HG03060 (cell line): ENCODE results near the gene ALPG.
A peak's percentile ranks its signal among the peaks of the same experiment; 100 is the strongest.
"Not testable (repeated sequence)": the region's sequence is repeated elsewhere in the genome, so short reads cannot be mapped to it uniquely, and the experiment has no call there.

ENCODE experiments used
- ATAC-seq: cut with Tn5 transposase; IDR thresholded peaks from one replicate; pipeline ENCODE4 v1.9.1; 2021; ENCODE audit warnings: low read depth, moderate number of reproducible peaks; ENCODE audit not compliant: unreplicated experiment

Gene ALPG

DNA sequence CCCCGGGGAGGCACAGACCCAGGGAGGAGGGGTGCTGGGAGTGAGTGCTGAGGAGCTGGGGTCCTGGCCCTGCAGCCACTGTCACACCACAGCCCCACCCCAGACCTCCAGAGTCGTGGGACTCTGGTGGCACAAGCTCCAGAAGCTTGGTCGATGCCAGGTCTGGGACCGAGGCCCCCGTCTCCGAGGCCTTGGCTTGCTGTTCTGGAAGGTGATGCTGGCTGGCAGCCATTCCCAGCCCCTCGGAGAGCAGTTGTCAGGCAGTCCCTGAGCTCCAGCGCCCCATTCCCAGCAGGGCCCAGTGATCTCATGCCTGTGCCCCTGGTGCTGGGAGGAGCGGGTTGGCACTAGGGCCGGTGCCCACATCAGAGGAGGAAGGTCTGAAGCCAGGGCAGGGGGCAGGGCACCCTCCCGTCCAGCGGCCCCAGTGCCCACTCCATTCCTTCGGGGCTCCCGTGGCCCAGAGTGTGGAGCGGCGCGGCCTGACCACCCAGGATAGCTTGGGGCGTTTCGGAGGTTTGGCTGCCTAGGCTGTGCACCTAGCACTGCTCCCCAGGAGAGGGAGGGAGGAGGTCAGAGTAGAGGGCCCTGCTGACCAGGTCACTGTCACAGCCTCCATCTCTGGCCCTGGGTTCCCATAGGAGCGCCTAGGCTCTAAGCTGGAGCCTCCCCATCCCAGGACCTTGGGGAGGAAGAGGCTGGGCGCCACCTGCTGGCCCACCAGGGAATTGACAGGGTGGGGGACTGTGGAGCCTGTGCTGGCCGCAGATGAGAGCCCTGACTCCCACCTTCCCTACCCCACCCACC is 32.5 kb downstream of the ALPG start:
- no peak for ATAC-seq

GRCh38 chr2:232439758-232440135 is 33.1 kb downstream of the ALPG start:
- ATAC-seq = no peak

GRCh38 chr2:232440220-232441018 is 33.8 kb downstream of the ALPG start:
- ATAC-seq = peak; percentile 55

DNA sequence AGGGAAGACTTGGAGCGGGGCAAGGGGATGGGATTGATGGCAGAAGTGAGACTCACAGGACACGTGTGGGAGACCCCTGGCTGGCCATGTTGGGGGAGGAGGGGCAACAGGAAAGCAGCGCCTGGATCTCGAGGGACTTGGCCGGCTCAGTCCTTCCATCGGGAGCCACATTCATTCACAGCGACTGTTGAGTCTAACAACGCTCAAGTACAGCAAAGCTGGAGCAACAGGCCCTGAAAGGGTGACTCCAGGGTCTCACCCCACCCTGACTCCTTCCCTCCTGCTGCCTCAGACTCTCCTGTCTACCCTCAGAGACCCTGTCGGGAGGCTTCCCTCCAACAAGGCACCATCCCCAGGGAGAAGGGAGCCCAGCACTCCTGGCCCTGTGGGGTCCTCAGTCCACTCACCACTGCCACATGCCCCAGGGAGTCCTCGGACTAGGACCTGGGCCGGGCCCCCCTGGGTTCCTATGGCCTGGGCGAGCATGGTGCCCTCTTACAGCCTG is 34.6 kb downstream of the ALPG start:
- no peak for ATAC-seq

- not testable (repeated sequence) for ATAC-seq
Measured at GRCh38 chr2:232441922-232442321, 35.3 kb downstream of the ALPG start.

DNA sequence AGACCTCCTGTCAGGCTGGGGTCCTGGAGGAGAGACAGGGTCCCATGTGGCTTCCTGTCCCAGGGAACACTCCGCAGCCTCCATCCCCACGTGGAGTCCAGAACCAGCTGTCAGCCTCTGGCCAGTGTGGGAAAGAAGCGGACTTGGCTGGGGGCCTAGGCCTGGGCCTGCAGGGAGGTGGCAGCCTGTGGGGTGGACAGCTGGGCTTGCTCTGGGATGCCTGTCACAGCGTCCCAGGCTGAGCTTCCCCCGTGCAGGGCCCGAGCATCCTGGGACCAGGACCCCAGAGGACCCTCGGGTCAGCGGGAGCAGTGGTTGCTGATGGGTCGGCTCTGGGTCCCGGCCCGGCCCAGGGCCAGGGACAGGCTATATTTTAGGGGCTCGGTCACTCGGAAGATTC is 35.8 kb downstream of the ALPG start:
- ATAC-seq = not testable (repeated sequence)

- not testable (repeated sequence) for ATAC-seq
Measured at GRCh38 chr2:232443047-232443446, 36.4 kb downstream of the ALPG start.

- ATAC-seq = not testable (repeated sequence)
Measured at GRCh38 chr2:232443669-232444408, 37.2 kb downstream of the ALPG start.

DNA sequence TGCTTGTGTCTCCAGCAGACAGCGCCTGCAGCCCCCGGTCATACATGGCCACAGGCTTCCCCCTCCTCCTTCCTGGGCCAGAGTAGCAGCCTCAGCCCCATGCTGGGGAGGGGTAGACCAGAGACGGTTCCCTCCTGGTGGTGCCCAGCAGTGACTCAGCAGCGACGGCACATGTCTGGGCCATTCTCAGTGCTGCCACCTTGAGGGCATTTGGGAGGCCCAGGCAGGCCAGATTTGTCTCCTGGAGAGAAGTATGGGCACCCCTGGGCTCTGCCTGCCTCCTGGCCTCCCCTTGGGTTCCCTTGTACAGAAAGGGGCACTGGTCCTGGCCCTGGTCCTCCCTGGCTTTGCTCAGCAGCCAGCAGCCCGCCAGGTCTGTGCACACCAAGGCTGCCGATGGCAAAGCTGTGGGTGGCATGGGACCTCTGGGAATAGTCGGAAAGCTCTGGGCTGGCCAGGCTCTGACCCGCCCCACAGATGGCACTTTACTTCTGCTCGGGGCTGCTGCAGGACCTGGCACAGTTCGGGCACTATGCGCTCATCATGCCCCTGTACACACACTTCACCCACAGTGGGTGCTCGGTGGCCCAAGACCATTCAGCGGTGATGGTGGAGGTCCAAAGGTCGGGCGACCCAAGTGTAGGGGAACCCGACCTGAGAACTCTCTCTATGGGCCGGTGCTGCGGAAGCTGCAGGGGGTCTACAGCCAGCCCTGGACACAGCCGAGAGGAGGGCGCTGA is 37.9 kb downstream of the ALPG start:
- no peak for ATAC-seq

- ATAC-seq = not testable (repeated sequence)
Measured at GRCh38 chr2:232445149-232445885, 38.7 kb downstream of the ALPG start.

DNA sequence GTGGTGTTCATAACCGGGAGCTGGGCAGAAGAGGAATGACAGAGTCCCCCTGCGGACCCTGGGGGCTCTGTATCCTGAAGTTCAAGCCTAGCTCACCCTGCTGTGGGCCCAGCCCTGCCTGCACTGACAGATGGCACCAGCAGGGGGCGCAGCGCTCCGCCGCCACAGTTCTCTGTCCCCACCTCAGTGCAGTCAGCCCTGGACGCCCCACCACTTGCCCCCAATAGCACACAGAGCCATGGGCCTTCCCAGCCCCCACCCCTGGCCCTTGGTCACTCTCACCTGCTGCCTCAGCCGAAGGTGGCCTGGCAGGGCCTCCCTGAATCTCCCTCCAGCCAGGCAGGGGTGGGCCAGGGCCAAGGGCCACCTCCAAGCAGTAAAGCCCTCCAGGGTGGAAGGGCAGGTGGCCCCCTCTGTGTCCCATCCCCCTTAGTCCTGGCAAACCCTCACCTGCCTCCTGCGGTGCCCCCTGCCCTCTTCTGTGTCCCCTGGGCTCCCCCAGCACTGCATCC is 39.7 kb downstream of the ALPG start:
- not testable (repeated sequence) for ATAC-seq

DNA sequence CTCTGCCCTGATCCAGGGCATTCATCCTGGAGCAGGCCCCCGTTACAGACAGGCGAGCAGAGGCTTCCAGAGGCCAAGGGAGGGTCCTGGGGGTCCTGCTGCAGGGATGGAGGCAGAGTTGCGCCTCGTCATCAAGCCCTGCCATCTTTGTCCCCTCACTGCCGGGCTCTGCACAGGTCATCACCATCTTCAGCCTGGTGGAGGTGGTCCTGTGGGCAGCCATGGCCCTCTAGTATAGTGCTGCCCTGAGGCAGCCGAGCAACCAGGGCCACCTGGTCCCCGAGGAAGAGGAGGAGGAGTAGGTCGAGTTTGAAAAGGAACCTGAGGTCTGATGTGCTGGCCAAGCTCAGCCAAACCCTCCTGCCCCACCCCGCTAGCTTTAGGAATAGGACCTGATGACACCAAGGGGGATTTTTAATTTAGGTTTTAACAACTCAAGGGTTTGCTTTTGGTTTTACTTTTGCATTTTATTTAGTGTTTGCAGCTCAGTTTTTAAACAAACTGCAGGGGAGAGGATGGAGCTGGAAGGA is 40.5 kb downstream of the ALPG start:
- ATAC-seq = no peak

DNA sequence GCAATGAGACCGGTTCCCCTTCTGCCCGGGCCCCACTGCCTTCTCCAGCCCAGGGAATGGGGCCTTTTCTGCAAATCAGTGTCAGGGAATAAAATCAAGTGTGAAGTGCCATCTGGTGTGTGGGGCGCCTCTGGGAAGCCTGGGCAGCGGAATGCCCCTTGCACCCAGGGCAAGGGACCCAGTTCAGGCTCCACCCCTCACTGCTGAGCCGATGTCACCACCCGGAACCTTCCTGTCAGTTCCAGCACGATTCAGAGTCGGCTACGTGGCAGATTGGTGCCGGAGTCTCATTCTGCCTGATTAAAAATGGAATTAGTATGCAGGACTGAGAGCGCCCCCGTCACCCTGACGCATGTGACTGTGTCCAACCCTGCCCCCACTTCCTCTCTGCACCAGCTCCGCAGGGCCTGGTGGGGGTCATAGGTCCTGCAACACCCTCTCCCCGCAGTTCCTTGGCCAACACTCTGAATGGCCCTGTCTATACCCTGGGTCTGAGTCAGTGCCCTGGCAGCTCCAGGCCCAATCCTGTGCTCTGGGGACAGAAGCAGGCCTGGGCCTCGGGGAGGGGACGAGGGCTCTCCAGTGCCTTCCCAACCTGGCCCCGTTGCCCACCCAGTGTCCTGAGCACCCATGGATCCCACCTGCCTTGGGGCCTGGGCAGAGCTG is 41.1 kb downstream of the ALPG start:
- no peak for ATAC-seq

DNA sequence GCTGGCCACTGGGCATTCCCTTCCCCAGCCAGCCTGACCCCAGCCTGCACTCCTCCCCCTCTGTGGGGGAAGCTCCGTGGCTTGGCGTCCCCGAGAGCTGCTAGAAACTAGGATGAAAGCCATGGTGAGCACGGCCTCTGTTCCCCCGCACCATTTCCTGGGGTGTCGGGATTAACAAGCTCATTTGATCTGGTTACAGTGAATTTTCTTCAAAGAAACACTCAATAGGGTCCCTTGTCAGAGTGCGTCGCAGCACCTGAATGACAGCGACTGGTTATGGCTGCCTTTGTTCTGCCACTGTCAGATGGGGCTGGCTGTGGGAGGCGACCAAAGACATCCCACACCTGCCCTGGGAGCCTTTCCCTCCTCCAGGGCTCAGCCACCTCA is 41.7 kb downstream of the ALPG start:
- ATAC-seq = no peak

- ATAC-seq = no peak
Measured at GRCh38 chr2:232449964-232450363, 43.3 kb downstream of the ALPG start.

- not testable (repeated sequence) for ATAC-seq
Measured at GRCh38 chr2:232451645-232452044, 45.0 kb downstream of the ALPG start.

- no peak for ATAC-seq
Measured at GRCh38 chr2:232454630-232455029, 48.0 kb downstream of the ALPG start.

GRCh38 chr2:232455426-232456255 is 49.0 kb downstream of the ALPG start, which contains the start of gene ALPI:
Gene ALPI (plus strand): TSS chr2:232456153. CDS start chr2:232456200, 47 bp downstream.
- no peak for ATAC-seq
